NCI-H146 (cell line): ENCODE measurements around the gene TNFAIP8.

Experiments
- DNase-seq: peaks from one replicate; lab custom pipeline; 2025; lab: John Stamatoyannopoulos, UW

Gene TNFAIP8

GRCh38 chr5:119367502-119368237 lies 11.9 kb downstream of the TNFAIP8 start:
- DNase-seq, result no peak

- DNase-seq, result no peak
These were observed 12.4 kb downstream of the TNFAIP8 start for GRCh38 chr5:119368238-119368630.

GRCh38 chr5:119370486-119370885 lies 14.7 kb downstream of the TNFAIP8 start:
- DNase-seq, result no peak

- no peak for DNase-seq
These were observed 15.3 kb downstream of the TNFAIP8 start for GRCh38 chr5:119371146-119371545.

- DNase-seq, result no peak
These were observed 17.6 kb downstream of the TNFAIP8 start for GRCh38 chr5:119373449-119373858.

- DNase-seq, result no peak
These were observed 19.1 kb downstream of the TNFAIP8 start for GRCh38 chr5:119374901-119375300.

- DNase-seq, result no peak
These were observed 21.2 kb downstream of the TNFAIP8 start for GRCh38 chr5:119377066-119377465.

- no peak for DNase-seq
These were observed 22.4 kb downstream of the TNFAIP8 start for GRCh38 chr5:119378075-119378700.

GRCh38 chr5:119379096-119379495 lies 23.3 kb downstream of the TNFAIP8 start:
- DNase-seq, result no peak

- DNase-seq, result no peak
These were observed 24.2 kb downstream of the TNFAIP8 start for GRCh38 chr5:119379942-119380547.

GRCh38 chr5:119382169-119382568 lies 26.4 kb downstream of the TNFAIP8 start:
- DNase-seq, result no peak

GRCh38 chr5:119383008-119383407 lies 27.2 kb downstream of the TNFAIP8 start:
- DNase-seq, result no peak

- no peak for DNase-seq
These were observed 29.3 kb downstream of the TNFAIP8 start for GRCh38 chr5:119385136-119385535.

GRCh38 chr5:119385536-119386128 lies 29.8 kb downstream of the TNFAIP8 start:
- DNase-seq, result no peak

- no peak for DNase-seq
These were observed 31.0 kb downstream of the TNFAIP8 start for GRCh38 chr5:119386596-119387344.

- no peak for DNase-seq
These were observed 32.3 kb downstream of the TNFAIP8 start for GRCh38 chr5:119387945-119388618.

- DNase-seq, result no peak
These were observed 32.9 kb downstream of the TNFAIP8 start for GRCh38 chr5:119388619-119389190.

- DNase-seq, result no peak
These were observed 33.6 kb downstream of the TNFAIP8 start for GRCh38 chr5:119389288-119390030.

GRCh38 chr5:119390404-119390803 lies 34.6 kb downstream of the TNFAIP8 start:
- DNase-seq, result no peak

GRCh38 chr5:119393201-119393691 lies 37.4 kb downstream of the TNFAIP8 start:
- no peak for DNase-seq
